GM10266 (cell line): ENCODE measurements around the gene RSRC1.
"Not testable (repeated sequence)": the region's sequence is repeated elsewhere in the genome, so short reads cannot be mapped to it uniquely, and the experiment has no call there.

Experiments used
- DNase-seq: peaks from one replicate; pipeline ENCODE4 v3.0.0; 2012; ENCODE audit errors: extremely low spot score
- CTCF ChIP-seq: IDR thresholded peaks from 2 replicates; pipeline ENCODE4 v1.5.1; 2012; ENCODE audit warnings: mild to moderate bottlenecking, low read depth; ENCODE audit not compliant: control insufficient read depth, insufficient read depth; ENCODE audit errors: missing control alignments

Gene RSRC1

GRCh38 chr3:158111861-158112260, 2.0 kb downstream of the RSRC1 start:
- no peak for DNase-seq
- no peak for TF ChIP-seq CTCF

GRCh38 chr3:158113595-158113994, 3.7 kb downstream of the RSRC1 start:
- not testable (repeated sequence) for DNase-seq

- no peak for TF ChIP-seq CTCF
Observed at GRCh38 chr3:158120330-158120729, 10.4 kb downstream of the RSRC1 start.

GRCh38 chr3:158121295-158121694, 11.4 kb downstream of the RSRC1 start:
- no peak for TF ChIP-seq CTCF
- peak; percentile 22 for DNase-seq

More at GRCh38 chr3:158120330-158120729, 10.4 kb downstream of the RSRC1 start:
- no peak for DNase-seq

- not testable (repeated sequence) for DNase-seq
Observed at GRCh38 chr3:158122721-158123120, 12.8 kb downstream of the RSRC1 start.

GRCh38 chr3:158127250-158128219, 17.6 kb downstream of the RSRC1 start:
- no peak for TF ChIP-seq CTCF
- DNase-seq: no peak

- TF ChIP-seq CTCF: no peak
- DNase-seq: no peak
Observed at GRCh38 chr3:158128755-158129154, 18.9 kb downstream of the RSRC1 start.

- no peak for TF ChIP-seq CTCF
Observed at GRCh38 chr3:158134363-158134762, 24.5 kb downstream of the RSRC1 start.

More at GRCh38 chr3:158134363-158134762, 24.5 kb downstream of the RSRC1 start:
- DNase-seq: no peak
